GM23248 (cell line): Measurements from ENCODE around the gene NCOA7. TPM values are rescaled to one million over a fixed set of nuclear protein-coding genes. Genes with fewer than 3 reads are reported as not detected.

Experiments
- DNase-seq: peaks from one replicate; pipeline ENCODE4 v3.0.0-alpha.2; 2015
- H2AFZ ChIP-seq: fragments of 200-600 bp; sonication (generic); 2 replicates; pipeline ENCODE4 v1.6.1; 2016; ENCODE audit warnings: antibody characterized with exemption
- H3F3A ChIP-seq: fragments of 200-600 bp; sonication (generic); 2 replicates; pipeline ENCODE4 v1.6.1; 2016; ENCODE audit warnings: mild to moderate bottlenecking, antibody characterized with exemption, mixed run types; ENCODE audit not compliant: insufficient read depth
- H3K27ac ChIP-seq: fragments of 200-600 bp; sonication (generic); 2 replicates; pipeline ENCODE4 v1.5.1; 2016; ENCODE audit warnings: mild to moderate bottlenecking
- H3K27me3 ChIP-seq: fragments of 200-600 bp; sonication (generic); replicated peaks from 2 replicates; pipeline ENCODE4 v1.6.1; 2016; ENCODE audit warnings: mild to moderate bottlenecking; ENCODE audit not compliant: insufficient read depth
- H3K36me3 ChIP-seq: fragments of 200-600 bp; sonication (generic); 2 replicates; pipeline ENCODE4 v1.6.1; 2016; ENCODE audit warnings: low read depth, mild to moderate bottlenecking
- H3K4me1 ChIP-seq: fragments of 200-600 bp; sonication (generic); 2 replicates; pipeline ENCODE4 v1.6.1; 2016; ENCODE audit warnings: mild to moderate bottlenecking; ENCODE audit not compliant: insufficient read depth
- H3K4me2 ChIP-seq: fragments of 200-600 bp; sonication (generic); one replicate; pipeline ENCODE4 v1.6.1; 2016; ENCODE audit warnings: mild to moderate bottlenecking; ENCODE audit not compliant: unreplicated experiment
- H3K4me3 ChIP-seq: fragments of 200-600 bp; sonication (generic); 2 replicates; pipeline ENCODE4 v1.5.1; 2016; ENCODE audit warnings: mild to moderate bottlenecking
- H3K79me2 ChIP-seq: fragments of 200-600 bp; sonication (generic); 2 replicates; pipeline ENCODE4 v1.6.1; 2016; ENCODE audit warnings: mild to moderate bottlenecking; ENCODE audit not compliant: insufficient read depth
- H3K9ac ChIP-seq: fragments of 200-600 bp; sonication (generic); 2 replicates; pipeline ENCODE4 v1.6.1; 2016; ENCODE audit warnings: mild to moderate bottlenecking
- H3K9me2 ChIP-seq: fragments of 200-600 bp; sonication (generic); 2 replicates; pipeline ENCODE4 v1.6.1; 2016; ENCODE audit warnings: mixed run types, mild to moderate bottlenecking, moderate library complexity; ENCODE audit not compliant: insufficient read depth
- H3K9me3 ChIP-seq: fragments of 200-600 bp; sonication (generic); one replicate; pipeline ENCODE4 v1.6.1; 2017; ENCODE audit warnings: low read depth
- H4K20me1 ChIP-seq: fragments of 200-600 bp; sonication (generic); 2 replicates; pipeline ENCODE4 v1.6.0; 2016; ENCODE audit not compliant: insufficient read depth
- EZH2 ChIP-seq: fragments of 200-600 bp; sonication (generic); IDR thresholded peaks from 2 replicates; pipeline ENCODE4 v1.6.1; 2018; ENCODE audit warnings: antibody characterized with exemption, mild to moderate bottlenecking; ENCODE audit not compliant: insufficient read depth, poor library complexity, severe bottlenecking
- EZH2phosphoT487 ChIP-seq: fragments of 200-600 bp; sonication (generic); IDR thresholded peaks from 2 replicates; pipeline ENCODE4 v1.6.1; 2018; ENCODE audit warnings: antibody characterized with exemption, moderate library complexity, mild to moderate bottlenecking, low read depth; ENCODE audit not compliant: insufficient read depth
- WGBS, 2 experiments: methylation state at CpG; one replicate each; pipeline ENCODE4 v1.1.6; 2015 to 2017; ENCODE audit warnings: low lambda C conversion rate in 2 of 2, low coverage in 1 of 2; ENCODE audit errors: missing lambda C conversion rate in 2 of 2; 5-methylcytosine and 5-hydroxymethylcytosine counted together
- in situ Hi-C: fragments of 300-500 bp; cut with MboI; formaldehyde crosslinking; loops from 2 replicates; pipeline ENCODE4 v1.15.0; 2020
- polyA plus RNA-seq: library from polyadenylated mRNA; unstranded; fragments of >200 nt; fragmentation: Nextera tagmentation; extraction: Ambion mirVana; gene quantifications from 2 replicates; pipeline ENCODE4 v1.2.1, GENCODE V29; 2016
- total RNA-seq: library from RNA; depleted of rRNA; stranded (reverse); fragments of >200 nt; shearing (Covaris generic); gene quantifications from 2 replicates; pipeline ENCODE4 v1.2.3, GENCODE V29; 2014

NCOA7 gene
- total and polyA plus RNA-seq, 2 experiments from 2014 or later: 9.5 to 10.2 TPM

GRCh38 chr6:125943528-125944433, 153.0 kb downstream of the NCOA7 start:
- Histone ChIP-seq H3K4me2 (peak overlapping the region; percentile 4), H3K36me3 (no peaks in the 10 kb centered on the region), H3K79me2 (no peaks in the 10 kb centered on the region), H3K9me2 (no peaks in the 10 kb centered on the region), H3F3A (peaks cover 52% of the 10 kb centered on the region), H4K20me1 (no peaks in the 10 kb centered on the region), H3K4me1 (peaks cover 59% of the 10 kb centered on the region), H3K9me3 (no peaks in the 10 kb centered on the region), H3K4me3 (no peak overlapping the region), H3K9ac (no peak overlapping the region), H3K27ac (peak overlapping the region; percentile 66), H3K27me3 (no peaks in the 10 kb centered on the region), H2AFZ (peak overlapping the region; percentile 50; the same call in 1 of the 2 replicates)
- 91 to 92% methylated on average over 4 of the region's 4 CpGs for WGBS, 2 experiments
- TF ChIP-seq EZH2 (no peak), EZH2phosphoT487 (no peak)
- DNase-seq: no peak
- in situ Hi-C loops: no loop called here

DNA sequence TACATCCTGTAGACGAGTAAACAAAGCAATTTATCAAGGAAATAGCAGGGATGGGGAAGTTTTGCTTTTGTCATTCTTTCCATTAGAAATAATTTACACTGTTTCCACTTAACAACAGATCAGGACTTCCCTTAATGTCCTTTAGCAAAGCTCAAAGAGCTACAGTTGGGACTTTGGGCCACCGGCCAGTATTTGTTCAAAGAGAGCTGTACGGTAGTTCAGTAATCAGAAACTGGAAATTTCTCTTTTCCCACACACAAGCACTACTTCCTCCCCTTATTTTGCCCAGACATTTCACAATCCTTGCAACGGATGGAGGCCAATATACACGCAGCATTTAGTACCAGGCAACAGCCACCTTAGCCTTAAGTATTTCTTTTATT, 153.7 kb downstream of the NCOA7 start:
- H3K4me1 ChIP-seq: peaks cover 59% of the 10 kb centered on the region
- H3K4me3 ChIP-seq: no peak overlapping the region
- H2AFZ ChIP-seq: peak overlapping the region; percentile 50; the same call in 1 of the 2 replicates
- no peaks in the 10 kb centered on the region for H3K9me2 ChIP-seq
- H3K79me2 ChIP-seq: no peaks in the 10 kb centered on the region
- H4K20me1 ChIP-seq: no peaks in the 10 kb centered on the region
- H3K9ac ChIP-seq: no peak overlapping the region
- H3K4me2 ChIP-seq: peak overlapping the region; percentile 4
- peaks cover 52% of the 10 kb centered on the region for H3F3A ChIP-seq
- H3K27me3 ChIP-seq: no peaks in the 10 kb centered on the region
- in situ Hi-C loops: no loop called here
- peak; percentile 61 for DNase-seq
- H3K9me3 ChIP-seq: no peaks in the 10 kb centered on the region
- H3K36me3 ChIP-seq: no peaks in the 10 kb centered on the region
- peak overlapping the region; percentile 66 for H3K27ac ChIP-seq
- 14 to 20% methylated on average over 5 of the region's 5 CpGs for WGBS, 2 experiments
- TF ChIP-seq EZH2 (no peak), EZH2phosphoT487 (no peak)

- no peaks in the 10 kb centered on the region for H3K9me2 ChIP-seq
- H3K79me2 ChIP-seq: no peaks in the 10 kb centered on the region
- H3K4me2 ChIP-seq: peak overlapping the region; percentile 36
- in situ Hi-C loops: no loop called here
- no peaks in the 10 kb centered on the region for H3K27me3 ChIP-seq
- H3K4me3 ChIP-seq: no peak overlapping the region
- peaks cover 52% of the 10 kb centered on the region for H3F3A ChIP-seq
- no peak overlapping the region for H2AFZ ChIP-seq
- H3K4me1 ChIP-seq: peaks cover 61% of the 10 kb centered on the region
- H3K9ac ChIP-seq: no peak overlapping the region
- H3K27ac ChIP-seq: peak overlapping the region; percentile 66
- H3K36me3 ChIP-seq: no peaks in the 10 kb centered on the region
- TF ChIP-seq EZH2phosphoT487 (no peak), EZH2 (no peak)
- no peak for DNase-seq
- no peaks in the 10 kb centered on the region for H3K9me3 ChIP-seq
- H4K20me1 ChIP-seq: no peaks in the 10 kb centered on the region
- 86 to 93% methylated on average over 1 of the region's 1 CpG for WGBS, 2 experiments
These were observed 154.1 kb downstream of the NCOA7 start for GRCh38 chr6:125944896-125945295.

- DNase-seq: peak; percentile 46
- H3K9ac ChIP-seq: no peak overlapping the region
- H4K20me1 ChIP-seq: no peaks in the 10 kb centered on the region
- no peaks in the 10 kb centered on the region for H3K27me3 ChIP-seq
- H3K4me3 ChIP-seq: no peak overlapping the region
- no peaks in the 10 kb centered on the region for H3K79me2 ChIP-seq
- no peaks in the 10 kb centered on the region for H3K36me3 ChIP-seq
- no peaks in the 10 kb centered on the region for H3K9me3 ChIP-seq
- no peak overlapping the region for H2AFZ ChIP-seq
- peak overlapping the region; percentile 36 for H3K4me2 ChIP-seq
- no peaks in the 10 kb centered on the region for H3K9me2 ChIP-seq
- TF ChIP-seq EZH2: no peak
- no peak for TF ChIP-seq EZH2phosphoT487
- H3F3A ChIP-seq: peaks cover 47% of the 10 kb centered on the region
- WGBS, 2 experiments: 95 to 100% methylated on average over 1 of the region's 1 CpG
- H3K27ac ChIP-seq: peak overlapping the region; percentile 66
- peaks cover 62% of the 10 kb centered on the region for H3K4me1 ChIP-seq
- in situ Hi-C loops: no loop called here
These were observed 154.8 kb downstream of the NCOA7 start for GRCh38 chr6:125945378-125946141.
